Measurements from ENCODE around the gene THSD1. TPM values are rescaled to one million over a fixed set of nuclear protein-coding genes. Genes with fewer than 3 reads are reported as not detected.

THSD1 gene
- total and polyA plus RNA-seq, 9 of the 15 experiments (the other 6 are each of a cell fraction or from before 2014, with no cell fraction given), result 0.01 to 0.11 (median 0.04) TPM; not detected in 2

DNA sequence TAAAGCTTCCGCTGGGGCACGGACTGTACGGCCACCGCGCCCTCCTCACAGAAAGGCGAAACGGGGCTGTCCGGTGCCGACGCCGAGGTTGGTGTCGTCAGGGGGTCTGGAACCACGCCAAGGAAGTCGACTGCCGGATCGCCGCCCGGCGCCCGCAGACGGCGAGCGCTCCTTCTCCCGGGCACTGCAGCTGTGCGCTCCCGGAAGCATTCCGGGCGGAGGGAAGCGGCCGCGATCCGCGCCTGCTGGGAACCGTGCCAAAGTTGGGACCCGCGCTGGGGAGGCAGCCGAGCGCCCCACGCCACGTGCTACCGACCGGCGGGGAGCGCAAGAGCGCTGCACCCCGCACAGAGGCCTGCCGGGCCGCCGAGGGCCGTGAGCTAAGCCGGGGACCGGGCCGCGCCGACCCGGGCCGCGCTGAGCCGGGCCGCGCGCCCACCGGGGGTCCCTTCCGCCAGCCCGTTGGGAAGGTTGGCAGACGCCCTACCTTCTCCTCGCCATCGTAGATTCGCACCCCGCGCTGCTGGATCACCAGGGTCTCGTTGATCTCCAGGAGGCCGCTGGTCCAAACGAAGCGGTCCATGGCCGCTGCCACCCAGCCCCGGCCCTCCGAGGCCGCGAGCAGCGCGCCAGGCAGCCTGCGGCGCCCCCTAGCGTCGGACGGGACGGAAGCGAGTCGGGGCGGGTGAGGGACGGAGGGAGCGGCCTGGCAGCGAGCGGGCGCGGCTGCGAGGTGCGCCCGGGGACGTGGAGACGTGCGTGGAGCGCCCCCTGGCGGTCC lies 44.2 kb upstream of the THSD1 start, which contains the start of gene VPS36 (continued):
- TF ChIP-seq RAD21 (CRISPR knock-in tag; conservative IDR thresholded peaks at IDR 0.05 in 1 of 2, IDR thresholded peaks at IDR 0.05 in 1 of 2), result peak; percentile 81 to 85
- peak in 1 of 2 experiments; percentile 55; a peak in 2 of 4 replicates for TF ChIP-seq HDAC1 (IDR thresholded peaks at IDR 0.05)
- TF ChIP-seq ZNF24 (IDR thresholded peaks at IDR 0.05), result peak; percentile 41; the same call in 1 of the 2 replicates
- peak; percentile 42 to 48; a peak in 1 of 4 replicates for TF ChIP-seq NONO (IDR thresholded peaks at IDR 0.05; ENCODE audit: low read depth in 2 of 2, low read length in 1 of 2)
- peak; percentile 97 for TF ChIP-seq RB1 (IDR thresholded peaks at IDR 0.05; ENCODE audit: low read depth)
- TF ChIP-seq, protein P1, sequence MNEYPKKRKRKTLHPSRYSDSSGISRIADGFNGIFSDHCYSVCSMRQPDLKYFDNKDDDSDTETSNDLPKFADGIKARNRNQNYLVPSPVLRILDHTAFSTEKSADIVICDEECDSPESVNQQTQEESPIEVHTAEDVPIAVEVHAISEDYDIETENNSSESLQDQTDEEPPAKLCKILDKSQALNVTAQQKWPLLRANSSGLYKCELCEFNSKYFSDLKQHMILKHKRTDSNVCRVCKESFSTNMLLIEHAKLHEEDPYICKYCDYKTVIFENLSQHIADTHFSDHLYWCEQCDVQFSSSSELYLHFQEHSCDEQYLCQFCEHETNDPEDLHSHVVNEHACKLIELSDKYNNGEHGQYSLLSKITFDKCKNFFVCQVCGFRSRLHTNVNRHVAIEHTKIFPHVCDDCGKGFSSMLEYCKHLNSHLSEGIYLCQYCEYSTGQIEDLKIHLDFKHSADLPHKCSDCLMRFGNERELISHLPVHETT (CRISPR knock-in tag; conservative IDR thresholded peaks at IDR 0.05 in 1 of 2, IDR thresholded peaks at IDR 0.05 in 1 of 2), result peak in 1 of 2 experiments; percentile 65; a peak in 1 of 4 replicates
- peak; percentile 84 for TF ChIP-seq KDM5B (IDR thresholded peaks at IDR 0.05; ENCODE audit: insufficient replicate concordance, low read depth, low read length)
- no peak for TF ChIP-seq MTF1 (CRISPR knock-in tag; IDR thresholded peaks at IDR 0.05; ENCODE audit: borderline replicate concordance)
- TF ChIP-seq KDM2B (CRISPR knock-in tag; IDR thresholded peaks at IDR 0.05), result peak; percentile 6; the same call in 1 of the 2 replicates
- TF ChIP-seq, protein P2, sequence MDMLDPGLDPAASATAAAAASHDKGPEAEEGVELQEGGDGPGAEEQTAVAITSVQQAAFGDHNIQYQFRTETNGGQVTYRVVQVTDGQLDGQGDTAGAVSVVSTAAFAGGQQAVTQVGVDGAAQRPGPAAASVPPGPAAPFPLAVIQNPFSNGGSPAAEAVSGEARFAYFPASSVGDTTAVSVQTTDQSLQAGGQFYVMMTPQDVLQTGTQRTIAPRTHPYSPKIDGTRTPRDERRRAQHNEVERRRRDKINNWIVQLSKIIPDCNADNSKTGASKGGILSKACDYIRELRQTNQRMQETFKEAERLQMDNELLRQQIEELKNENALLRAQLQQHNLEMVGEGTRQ (CRISPR knock-in tag; IDR thresholded peaks at IDR 0.05), result no peak
- TF ChIP-seq RNF2 (IDR thresholded peaks at IDR 0.05), result peak; percentile 47; the same call in 1 of the 2 replicates
- TF ChIP-seq SOX6 (IDR thresholded peaks at IDR 0.05), result peak; percentile 68; the same call in 1 of the 2 replicates
- TF ChIP-seq MAZ (CRISPR knock-in tag; conservative IDR thresholded peaks at IDR 0.05 in 1 of 2, IDR thresholded peaks at IDR 0.05 in 1 of 2), result peak; percentile 94 to 96
- TF ChIP-seq ZNF707 (CRISPR knock-in tag; conservative IDR thresholded peaks at IDR 0.05), result no peak
- TF ChIP-seq, protein P3, sequence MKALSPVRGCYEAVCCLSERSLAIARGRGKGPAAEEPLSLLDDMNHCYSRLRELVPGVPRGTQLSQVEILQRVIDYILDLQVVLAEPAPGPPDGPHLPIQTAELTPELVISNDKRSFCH (CRISPR knock-in tag; IDR thresholded peaks at IDR 0.05), result no peak
- TF ChIP-seq, protein P3 (tag; IDR thresholded peaks at IDR 0.05), result peak; percentile 72; the same call in 1 of the 2 replicates
- TF ChIP-seq NR2C1 (IDR thresholded peaks at IDR 0.05), result no peak
- 0 out of 2 replicates have a peak, but pooled peaks have one; percentile 21 for TF ChIP-seq NR2C1 (tag; IDR thresholded peaks at IDR 0.05)
- TF ChIP-seq GABPA (tag; conservative IDR thresholded peaks at IDR 0.05; ENCODE audit: low read depth), result peak; percentile 87
- TF ChIP-seq, protein P4, sequence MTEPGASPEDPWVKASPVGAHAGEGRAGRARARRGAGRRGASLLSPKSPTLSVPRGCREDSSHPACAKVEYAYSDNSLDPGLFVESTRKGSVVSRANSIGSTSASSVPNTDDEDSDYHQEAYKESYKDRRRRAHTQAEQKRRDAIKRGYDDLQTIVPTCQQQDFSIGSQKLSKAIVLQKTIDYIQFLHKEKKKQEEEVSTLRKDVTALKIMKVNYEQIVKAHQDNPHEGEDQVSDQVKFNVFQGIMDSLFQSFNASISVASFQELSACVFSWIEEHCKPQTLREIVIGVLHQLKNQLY (CRISPR knock-in tag; conservative IDR thresholded peaks at IDR 0.05), result no peak
- peak; percentile 40 for TF ChIP-seq PHF20 (IDR thresholded peaks at IDR 0.05; ENCODE audit: partially characterized antibody)
- TF ChIP-seq MYC (IDR thresholded peaks at IDR 0.05; ENCODE audit: low read depth, low read length), result peak; percentile 75
- TF ChIP-seq MYC (CRISPR knock-in tag; IDR thresholded peaks at IDR 0.05; ENCODE audit: borderline replicate concordance, low read depth), result no peak
- TF ChIP-seq CREB1 (IDR thresholded peaks at IDR 0.05), result peak; percentile 41; the same call in 1 of the 2 replicates
- TF ChIP-seq CREB1 (CRISPR knock-in tag; IDR thresholded peaks at IDR 0.05), result peak; percentile 63; the same call in 1 of the 2 replicates

All from K562 (cell line).